Left lung (tissue), 10 donors: ENCODE data around the gene PTAFR. TPM values are rescaled to one million over a fixed set of nuclear protein-coding genes. Genes with fewer than 3 reads are reported as not detected.
A peak's percentile ranks its signal among the peaks of the same experiment; 100 is the strongest.

Experiments
- ATAC-seq: fragments of 200-7000 bp; cut with Tn5 transposase; one replicate; pipeline ENCODE4 v1.9.1; 2020; ENCODE audit warnings: moderate library complexity
- DNase-seq, 4 donors: peaks; one replicate each; pipeline ENCODE4 v3.0.0-alpha.2; 2013 to 2020
- H3K27ac ChIP-seq, 2 donors: fragments of 200-600 bp; sonication (generic) in 1 of 2; one replicate each; pipeline versions ENCODE4 v1.5.0 to v1.8.0; 2020 to 2021
- H3K27me3 ChIP-seq, 2 donors: fragments of 200-600 bp; sonication (generic) in 1 of 2; one replicate each; pipeline versions ENCODE4 v1.5.0 to v1.8.0; 2020 to 2021
- H3K36me3 ChIP-seq, 2 donors: fragments of 200-600 bp; sonication (generic) in 1 of 2; one replicate each; pipeline versions ENCODE4 v1.5.0 to v1.8.0; 2020 to 2021
- H3K4me1 ChIP-seq, 2 donors: fragments of 200-600 bp; one replicate each; pipeline ENCODE4 v1.8.0; 2021
- H3K4me3 ChIP-seq, 2 donors: fragments of 200-600 bp; sonication (generic) in 1 of 2; one replicate each; pipeline versions ENCODE4 v1.5.0 to v1.8.0; 2020 to 2021; ENCODE audit warnings: mild to moderate bottlenecking in 1 of 2
- H3K9me3 ChIP-seq, 2 donors: fragments of 200-600 bp; sonication (generic) in 1 of 2; one replicate each; pipeline versions ENCODE4 v1.5.0 to v1.8.0; 2020 to 2021
- intact Hi-C, 2 donors: fragments of 100-400 bp; cut with DNase I; formaldehyde crosslinking; loops; one replicate each; pipeline versions ENCODE4 v1.11.2 to v1.14.2; 2022
- polyA plus RNA-seq, 6 donors: library from polyadenylated mRNA; unstranded; fragments of 120-200 nt; gene quantifications; one replicate each; pipeline ENCODE4 v1.2.1, GENCODE V29; 2013; ENCODE audit not compliant: insufficient read length in 6 of 6
- total RNA-seq, 2 donors: library from RNA; stranded (reverse); fragmentation: NEBNext Ultra II Directional; extraction: Animal tissue kit (Norgen Biotek cat#: 25700); gene quantifications; one replicate each; pipeline ENCODE4 v1.2.1, GENCODE V29; 2021
- TF ChIP-seq, protein P1 (sequence below), 2 donors: fragments of 200-600 bp; sonication (generic) in 1 of 2; IDR thresholded peaks; one replicate each; pipeline versions ENCODE4 v1.5.0 to v1.8.0; 2021; ENCODE audit warnings: antibody characterized with exemption in 2 of 2
- donor health status: DM: no; HTN: yes; CAD: no.
- donor health status: DM: no; HTN: no; CAD: no.

Gene PTAFR
- total and polyA plus RNA-seq, 8 donors: 2.4 to 59.7 (median 2.7) TPM

GRCh38 chr1:28136922-28137613, 39.4 kb downstream of the PTAFR start:
- Histone ChIP-seq H3K36me3 (no peaks in the 10 kb centered on the region), H3K9me3 (no peaks in the 10 kb centered on the region), H3K4me1 (peaks cover 6 to 73% of the 10 kb centered on the region in 2 donors), H3K4me3 (no peak overlapping the region), H3K27ac (peak overlapping the region in 1 of 2 donors; percentile 96), H3K27me3 (no peaks in the 10 kb centered on the region)
- no peak for DNase-seq
- TF ChIP-seq, protein P1, sequence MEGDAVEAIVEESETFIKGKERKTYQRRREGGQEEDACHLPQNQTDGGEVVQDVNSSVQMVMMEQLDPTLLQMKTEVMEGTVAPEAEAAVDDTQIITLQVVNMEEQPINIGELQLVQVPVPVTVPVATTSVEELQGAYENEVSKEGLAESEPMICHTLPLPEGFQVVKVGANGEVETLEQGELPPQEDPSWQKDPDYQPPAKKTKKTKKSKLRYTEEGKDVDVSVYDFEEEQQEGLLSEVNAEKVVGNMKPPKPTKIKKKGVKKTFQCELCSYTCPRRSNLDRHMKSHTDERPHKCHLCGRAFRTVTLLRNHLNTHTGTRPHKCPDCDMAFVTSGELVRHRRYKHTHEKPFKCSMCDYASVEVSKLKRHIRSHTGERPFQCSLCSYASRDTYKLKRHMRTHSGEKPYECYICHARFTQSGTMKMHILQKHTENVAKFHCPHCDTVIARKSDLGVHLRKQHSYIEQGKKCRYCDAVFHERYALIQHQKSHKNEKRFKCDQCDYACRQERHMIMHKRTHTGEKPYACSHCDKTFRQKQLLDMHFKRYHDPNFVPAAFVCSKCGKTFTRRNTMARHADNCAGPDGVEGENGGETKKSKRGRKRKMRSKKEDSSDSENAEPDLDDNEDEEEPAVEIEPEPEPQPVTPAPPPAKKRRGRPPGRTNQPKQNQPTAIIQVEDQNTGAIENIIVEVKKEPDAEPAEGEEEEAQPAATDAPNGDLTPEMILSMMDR (IDR thresholded peaks at IDR 0.05): no peak
- intact Hi-C loops: no loop called here
- no peak for ATAC-seq

DNA sequence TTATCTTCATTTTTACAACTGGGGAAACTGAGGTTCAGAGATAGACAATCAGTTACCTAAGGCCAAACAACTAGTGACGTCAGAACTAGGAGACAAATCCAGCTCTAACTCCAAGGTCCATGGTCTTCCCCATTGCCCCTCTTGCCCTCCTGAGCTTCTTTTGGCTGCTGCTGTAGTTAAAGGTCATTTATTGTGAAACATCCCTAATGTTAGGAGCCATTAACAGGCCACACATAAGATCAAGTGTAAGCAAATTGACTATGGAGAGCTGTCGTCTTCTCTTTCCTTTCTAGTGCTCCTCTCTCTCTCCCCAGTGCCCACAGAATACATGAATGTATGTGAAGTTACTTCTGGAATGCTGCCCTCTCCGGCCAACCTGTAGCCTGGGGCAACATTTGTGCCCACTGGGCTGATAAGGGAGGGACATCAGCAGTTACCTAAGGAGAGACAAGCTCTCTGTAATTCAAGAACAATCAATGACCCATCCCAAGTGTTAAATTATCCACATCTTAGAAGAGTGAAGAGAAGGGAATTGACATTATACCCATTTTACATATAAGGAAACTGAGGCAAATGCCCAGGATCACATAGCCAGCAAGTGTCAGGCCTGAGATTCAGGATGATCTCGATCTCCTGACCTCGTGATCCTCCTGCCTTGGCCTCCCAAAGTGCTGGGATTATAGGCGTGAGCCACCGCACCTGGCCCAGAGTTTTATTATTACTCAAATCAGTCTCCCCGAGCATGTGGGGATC, 40.1 kb downstream of the PTAFR start:
- TF ChIP-seq, protein P1 (IDR thresholded peaks at IDR 0.05): no peak
- ATAC-seq (no peak), DNase-seq (no peak)
- Histone ChIP-seq H3K36me3 (no peaks in the 10 kb centered on the region), H3K9me3 (no peaks in the 10 kb centered on the region), H3K4me1 (peaks cover 6 to 75% of the 10 kb centered on the region in 2 donors), H3K27ac (peak overlapping the region; percentile 79 to 96), H3K27me3 (no peaks in the 10 kb centered on the region), H3K4me3 (no peak overlapping the region)
- intact Hi-C loops: no loop called here

DNA sequence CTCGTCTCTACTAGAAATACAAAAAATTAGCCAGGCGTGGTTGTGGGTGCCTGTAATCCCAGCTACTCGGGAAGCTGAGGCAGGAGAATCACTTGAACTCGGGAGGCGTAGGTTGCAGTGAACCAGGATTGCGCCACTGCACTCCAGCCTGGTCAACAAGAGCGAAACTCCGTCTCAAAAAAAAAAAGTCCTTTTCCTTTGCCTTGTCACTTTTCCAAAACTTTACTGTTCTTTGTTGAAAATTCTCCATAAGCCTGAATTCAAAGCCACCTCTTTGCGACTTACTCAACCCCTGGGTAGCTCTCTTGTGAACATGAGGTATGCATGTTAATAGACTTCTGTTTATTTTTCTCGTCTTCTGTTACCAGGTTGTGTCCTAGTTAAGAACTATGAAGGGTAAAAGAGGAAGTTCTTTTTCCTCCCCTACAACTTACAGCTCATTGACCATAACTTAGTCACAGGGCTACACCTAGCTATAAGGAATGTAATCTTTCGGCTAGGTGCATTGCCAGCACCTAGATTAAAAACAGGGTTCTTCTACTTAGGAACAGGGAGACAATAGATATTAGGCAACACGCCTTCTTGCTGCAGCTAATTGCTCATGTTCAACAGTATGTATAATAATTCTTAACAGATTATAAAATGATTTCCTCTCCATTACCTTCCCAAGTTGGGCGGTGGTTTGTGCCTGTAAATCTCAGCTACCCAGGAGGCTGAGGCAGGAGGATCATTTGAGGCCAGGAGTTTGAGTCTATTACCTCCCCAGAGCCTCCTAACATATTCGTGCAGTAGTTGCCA, 40.9 kb downstream of the PTAFR start:
- H3K4me3 ChIP-seq: no peak overlapping the region
- no peaks in the 10 kb centered on the region for H3K36me3 ChIP-seq
- H3K9me3 ChIP-seq: no peaks in the 10 kb centered on the region
- peaks cover 6 to 73% of the 10 kb centered on the region in 2 donors for H3K4me1 ChIP-seq
- H3K27me3 ChIP-seq: no peaks in the 10 kb centered on the region
- peak in 2 of 4 donors; percentile 9 to 76 for DNase-seq
- H3K27ac ChIP-seq: peak overlapping the region; percentile 79 to 96
- TF ChIP-seq, protein P1 (IDR thresholded peaks at IDR 0.05): no peak
- peak; percentile 86 for ATAC-seq
- intact Hi-C loops: no loop called here

GRCh38 chr1:28134651-28135207, 41.8 kb downstream of the PTAFR start:
- no peaks in the 10 kb centered on the region for H3K27me3 ChIP-seq
- H3K36me3 ChIP-seq: no peaks in the 10 kb centered on the region
- H3K9me3 ChIP-seq: no peaks in the 10 kb centered on the region
- no peak for DNase-seq
- no peak overlapping the region for H3K4me3 ChIP-seq
- intact Hi-C loops: no loop called here
- H3K4me1 ChIP-seq: peaks cover 6 to 66% of the 10 kb centered on the region in 2 donors
- H3K27ac ChIP-seq: peak overlapping the region; percentile 79 to 96
- TF ChIP-seq, protein P1 (IDR thresholded peaks at IDR 0.05): no peak
- no peak for ATAC-seq
